NCI-H510A treated with DMSO at 0.1 percent for 48 hours (cell line): ENCODE measurements around the gene DLL3.

Experiments
- DNase-seq: peaks from one replicate; lab custom pipeline; 2025; lab: John Stamatoyannopoulos, UW

Gene DLL3

GRCh38 chr19:39483141-39483540, 15.6 kb upstream of the DLL3 start:
- no peak for DNase-seq

GRCh38 chr19:39489756-39490155, 9.0 kb upstream of the DLL3 start:
- DNase-seq = no peak

- DNase-seq = no peak
These were observed 6.5 kb upstream of the DLL3 start for GRCh38 chr19:39492225-39492624.

- no peak for DNase-seq
These were observed 6.0 kb upstream of the DLL3 start for GRCh38 chr19:39492788-39493187.

GRCh38 chr19:39494661-39495060, 4.1 kb upstream of the DLL3 start:
- DNase-seq = no peak

GRCh38 chr19:39496063-39496462, 2.7 kb upstream of the DLL3 start:
- DNase-seq = no peak

- peak; percentile 72 for DNase-seq
These were observed 1.1 kb upstream of the DLL3 start for GRCh38 chr19:39497701-39497995.

GRCh38 chr19:39497996-39498797, 550 bp upstream of the DLL3 start:
- DNase-seq = peak; percentile 72

- DNase-seq = no peak
These were observed 1.2 kb downstream of the DLL3 start for GRCh38 chr19:39499932-39500331.

- no peak for DNase-seq
These were observed 1.8 kb downstream of the DLL3 start for GRCh38 chr19:39500543-39500942.

GRCh38 chr19:39501340-39501739, 2.6 kb downstream of the DLL3 start:
- DNase-seq = no peak

GRCh38 chr19:39502640-39503417, 4.1 kb downstream of the DLL3 start:
- DNase-seq = no peak

- no peak for DNase-seq
These were observed 7.8 kb downstream of the DLL3 start for GRCh38 chr19:39506598-39506943.

- DNase-seq = peak; percentile 59
These were observed 8.4 kb downstream of the DLL3 start for GRCh38 chr19:39506944-39507714.

GRCh38 chr19:39507715-39508364, 9.1 kb downstream of the DLL3 start:
- no peak for DNase-seq

- DNase-seq = no peak
These were observed 9.9 kb downstream of the DLL3 start for GRCh38 chr19:39508629-39509028.

GRCh38 chr19:39509233-39509632, 10.5 kb downstream of the DLL3 start:
- DNase-seq = no peak

GRCh38 chr19:39512988-39513387, 14.2 kb downstream of the DLL3 start:
- DNase-seq = no peak

GRCh38 chr19:39514840-39515550, 16.2 kb downstream of the DLL3 start, which contains the start of gene SELENOV:
SELENOV (plus strand) TSS chr19:39515139; CDS start chr19:39515213, 74 bp downstream.
- DNase-seq = no peak

- no peak for DNase-seq
These were observed 16.9 kb downstream of the DLL3 start for GRCh38 chr19:39515551-39516191.

- DNase-seq = no peak
These were observed 17.5 kb downstream of the DLL3 start for GRCh38 chr19:39516270-39516669.
